ENCODE measurements around the gene APELA.

The APELA gene, protein sequence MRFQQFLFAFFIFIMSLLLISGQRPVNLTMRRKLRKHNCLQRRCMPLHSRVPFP

DNA sequence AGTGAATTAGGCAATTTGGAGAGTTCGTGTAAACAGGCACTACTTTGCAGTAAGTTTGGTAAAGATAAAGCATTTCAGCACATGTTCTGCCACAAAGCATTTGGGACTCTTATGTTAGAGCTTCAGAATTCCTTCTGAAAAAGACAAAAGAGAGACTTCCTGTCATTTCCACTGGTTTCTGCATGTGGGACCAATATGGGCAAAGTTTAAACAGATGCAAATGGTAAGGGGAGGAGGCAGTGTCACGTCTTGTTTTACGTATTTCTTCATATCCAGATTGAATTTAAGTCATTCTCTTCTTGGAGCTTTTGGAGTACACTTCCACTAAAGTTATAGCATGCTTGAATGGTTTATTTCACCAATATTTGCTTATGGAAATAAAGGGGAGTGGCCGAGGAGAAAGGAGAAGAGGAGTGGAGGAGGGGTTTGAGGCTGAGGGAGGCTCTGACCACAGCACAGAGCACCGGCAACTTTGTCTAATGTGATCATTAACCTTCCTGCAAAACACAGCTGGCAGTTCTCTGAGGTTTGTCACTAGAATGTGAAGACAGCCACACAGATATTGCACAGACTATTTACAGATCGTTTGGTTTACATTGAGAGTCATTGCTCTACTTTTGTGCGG lies at the start of gene APELA:
Gene APELA (plus strand): TSS at position 479 of the 625 bp plus-strand sequence. CDS start 154 bp downstream, outside the sequence.
- Mint-ChIP-seq H3K27me3 (peaks cover 9% of the 10 kb centered on the region), H3K27ac (no peak within 1 kb of the TSS), H3K4me1 (no peaks in the 10 kb centered on the region), H3K4me3 (no peak within 1 kb of the TSS), H3K36me3 (no peaks in the 10 kb centered on the region), H3K9me3 (peaks cover 2% of the 10 kb centered on the region)
- no peak for ATAC-seq

DNA sequence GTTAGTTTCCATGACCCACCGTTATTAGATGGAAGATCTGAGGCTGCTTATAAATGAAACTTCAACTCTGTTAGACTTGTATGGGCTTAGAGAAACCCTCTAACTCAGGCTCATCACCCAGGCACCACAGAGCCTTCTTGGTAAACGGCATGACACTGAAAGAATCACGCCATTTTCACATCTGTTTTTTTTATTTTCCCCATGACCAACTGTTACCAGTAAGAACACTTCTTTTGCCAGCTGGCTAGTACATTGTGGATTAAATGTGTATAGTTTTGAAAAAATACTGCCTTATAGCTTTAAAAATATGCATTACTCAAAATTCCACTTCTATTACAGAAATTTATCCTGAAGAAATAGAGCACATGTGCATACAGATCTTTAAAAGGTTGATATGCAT lies 48.0 kb upstream of the APELA start:
- no peak for ATAC-seq
- Mint-ChIP-seq H3K27me3 (no peaks in the 10 kb centered on the region), H3K27ac (no peak overlapping the region), H3K4me3 (no peak overlapping the region), H3K9me3 (peaks cover 5% of the 10 kb centered on the region), H3K4me1 (peaks cover 5% of the 10 kb centered on the region), H3K36me3 (no peaks in the 10 kb centered on the region)

DNA sequence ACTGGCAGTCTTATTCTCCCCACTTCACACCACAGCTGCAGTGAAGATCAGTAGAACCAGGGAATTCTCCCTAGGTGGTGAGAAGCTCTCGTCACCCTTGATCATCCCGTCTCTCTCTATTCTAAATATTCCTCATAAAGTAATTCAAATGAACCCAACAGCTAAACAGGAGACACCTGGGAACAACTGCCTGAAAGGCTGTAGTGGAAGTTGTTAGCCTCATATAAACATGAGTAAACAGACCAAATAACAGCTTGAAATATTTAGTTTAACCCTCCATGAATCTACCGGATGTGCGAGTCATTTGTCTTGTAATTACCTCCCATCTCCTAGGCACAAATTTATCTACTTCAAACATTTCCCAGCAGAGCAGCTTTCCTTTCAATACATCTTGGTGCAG lies 30.4 kb upstream of the APELA start:
- Mint-ChIP-seq H3K27ac (no peak overlapping the region), H3K27me3 (no peaks in the 10 kb centered on the region)
- ATAC-seq: no peak

DNA sequence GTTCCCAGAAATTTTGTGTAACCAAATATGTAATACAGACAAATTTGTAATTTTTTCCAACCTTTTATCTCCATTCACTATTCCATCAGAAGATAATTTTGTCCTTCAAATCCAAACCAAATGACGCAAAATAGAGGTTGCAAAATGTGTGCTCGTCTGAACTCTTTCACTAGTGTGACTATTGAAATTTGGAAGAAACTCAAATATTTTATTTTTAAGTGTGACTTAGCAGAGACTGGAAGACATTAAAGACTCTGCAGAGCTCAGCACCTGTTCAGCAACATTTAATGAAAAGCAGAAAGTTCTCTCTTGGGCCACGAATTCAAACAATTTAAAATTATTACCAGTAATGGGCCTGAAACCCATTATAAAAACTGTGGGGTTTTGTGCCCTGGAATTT lies 30.0 kb upstream of the APELA start:
- ATAC-seq: no peak
- Mint-ChIP-seq H3K4me1 (no peaks in the 10 kb centered on the region), H3K9me3 (no peaks in the 10 kb centered on the region), H3K27ac (no peak overlapping the region), H3K36me3 (no peaks in the 10 kb centered on the region), H3K4me3 (no peak overlapping the region), H3K27me3 (no peaks in the 10 kb centered on the region)

More for the DNA sequence above, 30.4 kb upstream of the APELA start:
- Mint-ChIP-seq H3K36me3 (no peaks in the 10 kb centered on the region), H3K4me1 (no peaks in the 10 kb centered on the region), H3K9me3 (no peaks in the 10 kb centered on the region), H3K4me3 (no peak overlapping the region)

DNA sequence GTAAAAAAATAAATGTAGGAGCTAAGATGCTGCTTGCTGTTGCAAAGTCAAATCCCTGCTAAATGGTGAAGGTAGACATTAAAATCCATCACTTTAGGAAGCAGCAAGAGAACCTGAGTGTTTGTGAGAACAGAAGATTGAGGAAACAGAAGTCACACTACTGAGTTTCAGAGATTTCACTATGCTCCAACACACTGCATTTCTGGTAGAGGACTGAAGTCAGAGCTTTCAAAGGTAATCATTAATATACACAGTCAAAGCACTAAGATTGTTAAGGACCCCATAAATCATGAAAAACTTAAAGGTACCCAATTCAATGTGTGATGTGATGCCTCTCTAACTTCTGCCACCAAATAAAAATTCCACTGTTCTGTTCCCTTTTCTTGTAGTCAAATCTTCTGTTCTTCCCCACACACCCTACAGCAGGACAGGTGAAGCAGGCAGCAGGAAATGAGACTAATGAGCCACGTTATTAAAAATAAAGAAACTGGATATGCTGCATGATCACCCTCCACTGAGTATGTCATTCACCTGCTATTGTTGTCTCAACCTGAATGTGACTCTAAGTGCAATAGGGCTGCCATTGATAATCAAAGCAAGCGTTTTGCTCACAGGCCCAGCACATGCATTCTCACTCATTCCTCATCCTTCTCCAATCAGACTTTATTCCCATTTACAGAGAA lies 28.9 kb upstream of the APELA start:
- no peaks in the 10 kb centered on the region for H3K36me3 Mint-ChIP-seq
- H3K27me3 Mint-ChIP-seq: no peaks in the 10 kb centered on the region
- H3K4me3 Mint-ChIP-seq: no peak overlapping the region
- ATAC-seq: no peak
- no peaks in the 10 kb centered on the region for H3K4me1 Mint-ChIP-seq
- H3K27ac Mint-ChIP-seq: no peak overlapping the region
- peaks cover 4% of the 10 kb centered on the region for H3K9me3 Mint-ChIP-seq

DNA sequence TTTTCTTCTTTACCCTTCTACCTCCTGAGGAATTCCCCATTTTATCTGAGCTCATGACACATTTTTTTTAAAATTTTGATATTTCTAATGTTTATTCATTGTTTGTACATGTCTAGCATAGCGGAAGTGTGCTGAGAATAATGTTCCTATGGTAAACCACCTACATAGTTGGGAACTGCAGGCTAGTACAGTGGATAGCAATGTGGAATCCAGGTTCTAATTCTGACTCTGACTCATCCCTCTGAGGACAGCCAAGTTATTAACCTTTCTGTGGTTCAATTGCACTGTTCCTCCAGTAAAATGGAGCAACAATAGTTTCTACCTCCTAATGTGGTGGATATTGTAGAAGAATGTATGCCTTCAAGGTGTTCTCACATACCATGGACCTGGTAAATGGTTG lies 20.6 kb upstream of the APELA start:
- Mint-ChIP-seq H3K9me3 (peaks cover 4% of the 10 kb centered on the region), H3K36me3 (no peaks in the 10 kb centered on the region), H3K27me3 (peaks cover 9% of the 10 kb centered on the region), H3K27ac (no peak overlapping the region), H3K4me1 (no peaks in the 10 kb centered on the region), H3K4me3 (no peak overlapping the region)
- ATAC-seq: no peak

DNA sequence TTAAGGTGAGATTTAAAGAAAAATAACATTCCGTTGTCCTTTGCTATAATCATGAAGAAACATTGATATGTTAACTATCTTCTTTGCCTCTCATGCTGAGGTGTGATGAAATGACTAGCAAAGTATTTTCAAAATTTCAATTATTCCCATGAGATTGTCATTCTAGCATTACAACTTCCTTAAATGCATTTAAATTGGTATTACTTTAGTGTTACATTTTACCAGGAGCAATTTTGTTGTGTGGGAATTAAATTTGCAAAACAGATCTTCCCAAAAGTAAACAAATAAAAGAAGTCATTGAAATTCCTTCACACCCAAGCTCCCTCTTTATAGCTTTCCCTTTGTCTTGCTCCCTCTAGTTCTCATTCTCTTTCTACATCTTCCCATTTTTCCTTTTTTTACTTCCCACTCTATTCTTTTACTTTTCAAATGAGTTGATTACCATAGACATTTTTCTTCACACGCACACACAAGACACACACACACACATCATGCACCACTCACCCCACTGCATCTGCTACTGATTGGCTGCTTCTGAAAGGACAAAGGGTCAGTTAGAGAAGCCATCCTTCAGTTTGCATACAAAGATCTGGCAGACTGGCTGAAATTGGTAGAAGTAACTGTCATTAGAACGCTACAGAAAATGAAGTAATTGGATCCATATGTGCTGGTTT lies 10.0 kb upstream of the APELA start:
- ATAC-seq: no peak
- H3K4me3 Mint-ChIP-seq: no peak overlapping the region
- peaks cover 8% of the 10 kb centered on the region for H3K9me3 Mint-ChIP-seq
- no peaks in the 10 kb centered on the region for H3K36me3 Mint-ChIP-seq
- H3K27ac Mint-ChIP-seq: no peak overlapping the region
- H3K4me1 Mint-ChIP-seq: no peaks in the 10 kb centered on the region
- no peaks in the 10 kb centered on the region for H3K27me3 Mint-ChIP-seq

DNA sequence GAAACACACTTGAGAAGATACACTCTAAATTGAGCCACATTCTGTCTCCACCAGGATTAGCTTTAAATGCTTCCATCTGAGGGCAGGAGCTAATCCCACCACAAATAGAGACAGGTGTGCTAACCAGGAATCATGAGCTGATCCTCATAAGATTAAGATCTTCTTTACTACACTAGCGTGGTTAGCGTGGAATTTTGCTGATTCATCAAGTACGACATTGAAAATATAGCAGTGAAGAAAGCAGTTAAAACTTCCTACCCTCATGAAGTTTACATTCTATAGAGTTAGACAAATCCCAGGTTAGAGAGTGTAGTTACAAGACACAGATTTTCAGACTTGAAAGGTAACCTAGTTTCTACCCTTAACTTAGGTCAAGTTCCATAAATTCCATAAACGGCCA lies 5.3 kb upstream of the APELA start:
- ATAC-seq: no peak
- peaks cover 2% of the 10 kb centered on the region for H3K9me3 Mint-ChIP-seq
- H3K36me3 Mint-ChIP-seq: no peaks in the 10 kb centered on the region
- H3K27me3 Mint-ChIP-seq: no peaks in the 10 kb centered on the region
- no peaks in the 10 kb centered on the region for H3K4me1 Mint-ChIP-seq
- H3K4me3 Mint-ChIP-seq: no peak overlapping the region
- no peak overlapping the region for H3K27ac Mint-ChIP-seq

DNA sequence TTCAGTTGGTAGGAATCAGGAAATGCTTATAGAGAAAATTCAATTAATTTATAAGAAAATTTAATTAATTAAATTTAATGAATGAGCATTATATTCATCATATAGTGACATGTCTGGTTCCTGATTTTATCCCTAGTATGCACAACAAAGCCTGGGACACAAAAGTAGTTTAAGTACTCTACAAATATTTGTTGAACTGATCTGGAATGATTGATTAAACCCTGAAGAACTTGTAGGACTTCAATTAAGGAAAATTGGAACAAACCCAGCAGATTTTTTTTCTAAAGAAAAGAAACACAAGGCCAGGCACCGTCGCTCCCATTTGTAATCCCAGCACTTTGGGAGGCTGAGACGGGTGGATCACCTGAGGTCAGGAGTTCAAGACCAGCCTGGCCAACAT lies 4.5 kb upstream of the APELA start:
- Mint-ChIP-seq H3K4me1 (no peaks in the 10 kb centered on the region), H3K4me3 (no peak overlapping the region), H3K27me3 (no peaks in the 10 kb centered on the region), H3K27ac (no peak overlapping the region), H3K36me3 (no peaks in the 10 kb centered on the region), H3K9me3 (peaks cover 2% of the 10 kb centered on the region)
- no peak for ATAC-seq

DNA sequence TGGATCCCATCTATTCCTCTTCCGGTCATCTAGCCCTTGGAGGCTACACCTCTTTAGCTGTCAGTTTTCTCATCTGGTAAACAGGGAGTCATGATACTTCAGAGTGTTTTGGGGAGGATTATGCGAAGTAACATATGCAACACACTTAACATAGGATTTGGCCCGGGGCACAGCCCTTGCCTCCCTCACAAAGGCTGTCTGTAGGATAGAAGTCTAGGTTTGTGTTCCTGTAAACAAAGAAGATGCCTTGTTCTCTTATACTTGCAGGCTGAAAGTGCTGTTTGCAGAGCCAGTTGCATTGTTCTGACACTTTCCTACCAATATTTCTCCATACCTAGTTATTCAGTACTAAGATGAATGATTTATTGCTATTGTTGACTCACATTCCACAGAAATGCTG lies 2.2 kb upstream of the APELA start:
- Mint-ChIP-seq H3K4me1 (no peaks in the 10 kb centered on the region), H3K4me3 (no peak overlapping the region), H3K36me3 (no peaks in the 10 kb centered on the region), H3K9me3 (peaks cover 2% of the 10 kb centered on the region), H3K27me3 (peaks cover 9% of the 10 kb centered on the region), H3K27ac (no peak overlapping the region)
- ATAC-seq: no peak

DNA sequence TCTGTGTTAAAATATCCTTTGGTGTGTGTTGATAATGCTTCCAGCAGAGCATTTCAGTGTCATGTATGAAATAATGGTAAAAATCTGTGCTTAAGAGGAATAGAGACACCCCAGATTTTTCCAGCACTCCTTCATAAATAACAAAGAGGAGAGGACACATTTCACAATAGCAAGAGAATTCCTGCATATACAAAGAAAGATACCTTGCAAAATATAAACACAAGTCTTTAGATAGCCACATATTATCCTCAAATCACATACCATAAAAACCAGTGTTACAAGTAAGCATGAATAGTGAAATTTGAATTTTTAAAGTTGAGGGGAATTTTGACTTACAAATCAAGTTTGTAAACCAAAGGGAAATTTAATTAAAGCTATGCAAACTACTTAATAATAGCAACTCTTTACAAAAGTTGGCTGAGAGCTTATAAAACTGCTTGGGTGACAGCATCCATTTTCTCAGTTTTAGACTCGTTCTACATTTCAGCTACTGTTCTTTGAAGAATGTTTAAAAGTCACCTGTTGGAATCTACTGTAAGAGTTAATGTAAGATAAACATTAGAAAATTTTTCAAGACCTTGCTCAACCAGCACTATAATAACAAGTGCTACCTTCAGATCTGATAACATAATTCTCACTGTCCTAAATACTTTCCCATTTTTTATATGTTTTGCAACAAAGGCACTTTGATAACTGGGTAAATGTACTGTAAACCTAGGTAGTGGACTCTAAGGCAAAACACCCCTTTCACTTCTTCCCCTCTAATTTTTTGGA lies 3.7 kb downstream of the APELA start:
- H3K27ac Mint-ChIP-seq: no peak overlapping the region
- ATAC-seq: no peak
- peaks cover 20% of the 10 kb centered on the region for H3K27me3 Mint-ChIP-seq
- no peaks in the 10 kb centered on the region for H3K36me3 Mint-ChIP-seq
- peaks cover 5% of the 10 kb centered on the region for H3K9me3 Mint-ChIP-seq
- H3K4me3 Mint-ChIP-seq: no peak overlapping the region
- no peaks in the 10 kb centered on the region for H3K4me1 Mint-ChIP-seq

DNA sequence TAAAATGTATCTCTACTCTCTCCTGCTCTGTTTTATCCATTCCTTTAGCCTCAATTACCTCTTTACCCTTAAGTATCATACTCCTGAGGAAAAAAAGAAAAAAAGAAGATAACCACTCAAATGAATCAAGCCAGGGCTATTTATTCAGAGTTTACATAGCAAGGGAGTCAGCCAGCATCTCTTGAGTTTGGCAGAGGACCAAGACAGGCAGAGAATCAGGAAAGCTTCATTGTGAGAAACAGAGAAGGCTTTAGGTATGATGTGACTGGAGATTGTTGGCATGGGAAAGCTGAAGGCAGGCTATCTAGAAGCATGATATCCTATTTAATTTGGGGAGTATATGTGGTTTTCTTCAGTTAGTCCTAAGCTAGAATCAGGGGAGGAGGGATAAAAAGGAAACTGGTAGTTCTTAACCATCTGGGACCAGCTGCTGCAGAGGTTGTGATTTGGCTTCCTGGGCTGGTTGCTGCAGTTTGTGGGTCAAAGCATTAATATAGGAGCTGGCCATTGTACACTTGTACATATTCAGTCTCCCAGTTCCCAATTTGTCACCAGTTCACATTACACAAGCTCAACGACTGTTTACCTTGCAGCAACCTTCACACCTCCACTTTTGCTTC lies 11.2 kb downstream of the APELA start:
- no peak for ATAC-seq
- Mint-ChIP-seq H3K4me3 (no peak overlapping the region), H3K27me3 (peaks cover 25% of the 10 kb centered on the region), H3K9me3 (peaks cover under 1% of the 10 kb centered on the region), H3K27ac (no peak overlapping the region), H3K4me1 (no peaks in the 10 kb centered on the region), H3K36me3 (no peaks in the 10 kb centered on the region)

DNA sequence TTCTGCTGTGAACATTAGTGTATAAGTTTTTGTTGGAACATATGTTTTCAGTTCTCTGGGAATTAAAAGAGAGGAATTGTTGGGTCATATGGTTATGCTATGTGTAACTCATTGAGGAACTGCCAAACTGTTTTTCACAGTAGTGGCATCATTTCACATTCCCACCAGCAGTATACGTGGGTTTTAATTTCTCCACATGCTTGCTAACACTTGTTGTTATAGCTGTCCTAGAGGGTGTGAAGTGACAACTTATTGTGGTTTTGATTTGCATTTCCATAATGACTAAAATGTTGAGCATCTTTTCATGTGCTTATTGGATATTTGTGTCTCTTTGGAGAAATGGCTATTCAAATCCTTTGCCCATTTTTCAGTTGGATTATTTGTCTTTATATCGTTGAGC lies 13.7 kb downstream of the APELA start:
- Mint-ChIP-seq H3K9me3 (no peaks in the 10 kb centered on the region), H3K27me3 (peaks cover 22% of the 10 kb centered on the region), H3K4me1 (no peaks in the 10 kb centered on the region), H3K4me3 (no peak overlapping the region), H3K27ac (no peak overlapping the region), H3K36me3 (no peaks in the 10 kb centered on the region)
- ATAC-seq: no peak

DNA sequence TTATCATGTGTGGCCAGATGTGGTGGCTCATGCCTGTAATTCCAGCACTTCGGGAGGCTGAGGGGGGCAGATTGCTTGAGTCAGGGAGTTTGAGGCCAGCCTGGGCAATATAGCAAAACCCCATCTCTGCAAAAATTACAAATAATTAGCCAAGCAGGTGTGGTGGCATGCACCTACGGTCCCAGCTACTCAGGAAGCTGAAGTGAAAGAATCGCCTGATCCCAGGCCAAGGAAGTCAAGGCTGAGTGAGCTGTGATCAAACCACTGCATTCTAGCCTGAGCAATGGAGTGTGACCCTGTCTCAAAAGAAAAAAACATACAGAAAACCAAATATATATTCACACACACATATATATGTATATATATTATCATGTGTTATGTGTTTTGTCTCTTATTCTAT lies 15.0 kb downstream of the APELA start:
- H3K27ac Mint-ChIP-seq: no peak overlapping the region
- peaks cover 22% of the 10 kb centered on the region for H3K27me3 Mint-ChIP-seq
- no peaks in the 10 kb centered on the region for H3K4me1 Mint-ChIP-seq
- no peaks in the 10 kb centered on the region for H3K36me3 Mint-ChIP-seq
- no peak overlapping the region for H3K4me3 Mint-ChIP-seq
- H3K9me3 Mint-ChIP-seq: no peaks in the 10 kb centered on the region
- no peak for ATAC-seq

DNA sequence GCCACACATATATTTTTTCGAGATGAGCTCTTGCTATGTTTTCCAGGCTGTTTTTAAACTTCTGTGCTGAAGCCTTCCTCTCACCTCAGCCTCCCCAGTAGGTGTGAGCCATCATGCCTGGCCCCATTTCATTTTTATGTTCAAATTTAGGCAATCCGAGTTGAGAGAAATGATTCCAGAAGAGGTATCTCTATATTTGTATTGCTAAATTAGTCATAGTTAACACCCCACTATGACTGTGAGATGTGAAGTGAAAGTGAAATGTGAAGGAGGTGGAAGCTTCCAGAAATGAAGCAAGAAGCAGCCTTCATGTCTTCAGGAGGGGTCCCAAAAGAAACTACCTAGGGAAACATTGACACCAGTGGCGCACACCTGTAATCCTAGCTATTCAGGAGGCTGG lies 17.7 kb downstream of the APELA start:
- Mint-ChIP-seq H3K36me3 (no peaks in the 10 kb centered on the region), H3K4me3 (no peak overlapping the region), H3K9me3 (no peaks in the 10 kb centered on the region), H3K27me3 (peaks cover 34% of the 10 kb centered on the region), H3K4me1 (no peaks in the 10 kb centered on the region), H3K27ac (no peak overlapping the region)
- no peak for ATAC-seq
